Skin epidermis (tissue), 12 donors: ENCODE measurements around the gene LRFN4.

Experiments used
- H3K27ac ChIP-seq, 21 experiments: fragments of 200-600 bp; sonication (generic) in 11 of 21; one replicate each; pipeline ENCODE4 v1.5.0; 2020; ENCODE audit warnings: mild to moderate bottlenecking in 3 of 21, inconsistent platforms in 2 of 21, moderate library complexity in 2 of 21
- H3K4me3 ChIP-seq, 7 experiments: fragments of 200-600 bp; sonication (generic) in 2 of 7; one replicate each; pipeline ENCODE4 v1.5.0; 2020; ENCODE audit warnings: inconsistent platforms in 2 of 7, mild to moderate bottlenecking in 2 of 7, moderate library complexity in 1 of 7

The LRFN4 gene

DNA sequence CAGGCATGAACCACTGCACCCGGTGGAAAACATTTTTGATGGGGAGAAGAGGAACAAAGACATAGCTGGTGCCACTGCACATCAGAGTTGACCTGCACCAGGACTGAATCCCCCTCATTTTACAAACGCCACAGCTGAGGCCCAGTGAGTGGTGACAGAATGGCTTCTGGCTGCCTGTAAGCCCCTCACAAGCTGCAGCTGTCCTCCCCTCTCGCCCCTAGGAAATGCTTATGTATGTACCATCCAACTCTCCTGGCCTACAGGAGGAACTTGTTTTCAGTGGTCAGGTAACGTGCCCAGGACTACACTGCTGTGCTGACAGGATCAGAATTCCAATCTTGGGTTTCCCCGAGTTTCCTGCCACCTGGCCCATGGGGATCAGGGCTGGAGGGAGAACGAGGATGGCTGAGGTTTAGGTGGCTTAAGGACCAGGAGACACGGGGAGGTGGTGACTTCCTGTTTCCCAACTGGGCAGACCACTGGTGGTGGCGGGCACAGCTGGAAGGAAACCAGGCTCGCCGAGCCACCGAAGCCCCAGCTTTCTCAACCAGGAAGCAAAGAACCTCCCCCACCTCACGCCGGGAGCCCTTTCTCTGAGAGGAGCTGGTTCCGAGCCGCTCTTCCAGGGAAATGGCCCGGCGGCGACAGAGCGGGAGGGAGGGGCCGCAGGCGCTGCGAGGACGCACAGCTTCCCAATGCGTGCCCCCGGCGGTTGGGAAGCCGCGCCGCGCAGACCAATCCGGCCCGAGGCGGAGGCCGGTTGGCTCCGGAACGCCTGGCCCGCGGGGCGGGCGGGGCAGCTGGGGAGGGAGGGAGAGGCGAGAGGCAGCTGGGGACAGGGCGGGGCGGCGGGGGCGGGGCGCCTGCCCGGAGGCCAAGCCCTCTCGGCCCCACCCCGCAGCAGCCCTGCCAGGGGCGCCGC lies 1.0 kb upstream of the LRFN4 start:
- Histone ChIP-seq H3K27ac (peak overlapping the region; percentile 23 to 96 (median 88)), H3K4me3 (peak overlapping the region; percentile 46 to 71 (median 67))

DNA sequence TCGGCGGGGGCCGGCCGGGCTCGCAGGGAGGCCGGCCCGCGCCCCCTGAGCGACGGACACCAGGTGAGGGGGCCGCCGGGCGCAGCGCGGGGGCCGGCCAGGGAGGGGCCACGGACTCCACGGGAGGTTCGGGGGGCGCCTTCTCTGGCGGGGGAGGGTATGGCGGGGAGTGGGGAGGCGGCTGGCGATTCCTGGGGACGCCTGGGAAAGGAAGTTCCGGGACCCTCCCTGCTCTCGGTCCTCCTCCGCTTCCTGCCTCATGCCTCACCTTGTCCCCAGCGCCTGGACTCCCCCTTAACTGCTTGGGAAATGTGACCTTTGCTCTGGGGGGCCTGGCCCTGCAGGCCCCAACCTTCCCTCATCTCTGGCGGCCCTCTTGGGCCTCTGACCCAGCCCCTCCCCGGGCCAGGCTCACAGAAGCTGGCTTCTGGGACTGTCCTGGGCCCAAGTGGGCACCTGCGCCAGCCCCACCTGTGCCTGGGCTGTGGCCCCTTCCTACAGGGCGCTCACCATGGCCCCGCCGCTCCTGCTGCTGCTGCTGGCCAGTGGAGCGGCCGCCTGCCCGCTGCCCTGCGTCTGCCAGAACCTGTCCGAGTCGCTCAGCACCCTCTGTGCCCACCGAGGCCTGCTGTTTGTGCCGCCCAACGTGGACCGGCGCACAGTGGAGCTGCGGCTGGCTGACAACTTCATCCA lies 516 bp downstream of the LRFN4 start:
- peak overlapping the region in 17 of 21 experiments; percentile 6 to 92 (median 69) for H3K27ac ChIP-seq

DNA sequence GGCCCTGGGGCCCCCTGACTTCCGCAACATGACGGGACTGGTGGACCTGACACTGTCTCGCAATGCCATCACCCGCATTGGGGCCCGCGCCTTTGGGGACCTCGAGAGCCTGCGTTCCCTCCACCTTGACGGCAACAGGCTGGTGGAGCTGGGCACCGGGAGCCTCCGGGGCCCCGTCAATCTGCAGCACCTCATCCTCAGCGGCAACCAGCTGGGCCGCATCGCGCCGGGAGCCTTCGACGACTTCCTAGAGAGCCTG lies 992 bp downstream of the LRFN4 start:
- Histone ChIP-seq H3K27ac (peak overlapping the region in 4 of 21 experiments; percentile 55 to 78 (median 70)), H3K4me3 (peak overlapping the region in 2 of 7 experiments; percentile 67 to 71)

More for the DNA sequence above, 516 bp downstream of the LRFN4 start:
- H3K4me3 ChIP-seq = peak overlapping the region; percentile 27 to 71 (median 67)

DNA sequence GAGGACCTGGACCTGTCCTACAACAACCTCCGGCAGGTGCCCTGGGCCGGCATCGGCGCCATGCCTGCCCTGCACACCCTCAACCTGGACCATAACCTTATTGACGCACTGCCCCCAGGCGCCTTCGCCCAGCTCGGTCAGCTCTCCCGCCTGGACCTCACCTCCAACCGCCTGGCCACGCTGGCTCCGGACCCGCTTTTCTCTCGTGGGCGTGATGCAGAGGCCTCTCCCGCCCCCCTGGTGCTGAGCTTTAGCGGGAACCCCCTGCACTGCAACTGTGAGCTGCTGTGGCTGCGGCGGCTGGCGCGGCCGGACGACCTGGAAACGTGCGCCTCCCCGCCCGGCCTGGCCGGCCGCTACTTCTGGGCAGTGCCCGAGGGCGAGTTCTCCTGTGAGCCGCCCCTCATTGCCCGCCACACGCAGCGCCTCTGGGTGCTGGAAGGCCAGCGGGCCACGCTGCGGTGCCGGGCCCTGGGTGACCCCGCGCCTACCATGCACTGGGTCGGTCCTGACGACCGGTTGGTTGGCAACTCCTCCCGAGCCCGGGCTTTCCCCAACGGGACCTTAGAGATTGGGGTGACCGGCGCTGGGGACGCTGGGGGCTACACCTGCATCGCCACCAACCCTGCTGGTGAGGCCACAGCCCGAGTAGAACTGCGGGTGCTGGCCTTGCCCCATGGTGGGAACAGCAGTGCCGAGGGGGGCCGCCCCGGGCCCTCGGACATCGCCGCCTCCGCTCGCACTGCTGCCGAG lies 1.5 kb downstream of the LRFN4 start:
- Histone ChIP-seq H3K27ac (no peak overlapping the region), H3K4me3 (no peak overlapping the region)

DNA sequence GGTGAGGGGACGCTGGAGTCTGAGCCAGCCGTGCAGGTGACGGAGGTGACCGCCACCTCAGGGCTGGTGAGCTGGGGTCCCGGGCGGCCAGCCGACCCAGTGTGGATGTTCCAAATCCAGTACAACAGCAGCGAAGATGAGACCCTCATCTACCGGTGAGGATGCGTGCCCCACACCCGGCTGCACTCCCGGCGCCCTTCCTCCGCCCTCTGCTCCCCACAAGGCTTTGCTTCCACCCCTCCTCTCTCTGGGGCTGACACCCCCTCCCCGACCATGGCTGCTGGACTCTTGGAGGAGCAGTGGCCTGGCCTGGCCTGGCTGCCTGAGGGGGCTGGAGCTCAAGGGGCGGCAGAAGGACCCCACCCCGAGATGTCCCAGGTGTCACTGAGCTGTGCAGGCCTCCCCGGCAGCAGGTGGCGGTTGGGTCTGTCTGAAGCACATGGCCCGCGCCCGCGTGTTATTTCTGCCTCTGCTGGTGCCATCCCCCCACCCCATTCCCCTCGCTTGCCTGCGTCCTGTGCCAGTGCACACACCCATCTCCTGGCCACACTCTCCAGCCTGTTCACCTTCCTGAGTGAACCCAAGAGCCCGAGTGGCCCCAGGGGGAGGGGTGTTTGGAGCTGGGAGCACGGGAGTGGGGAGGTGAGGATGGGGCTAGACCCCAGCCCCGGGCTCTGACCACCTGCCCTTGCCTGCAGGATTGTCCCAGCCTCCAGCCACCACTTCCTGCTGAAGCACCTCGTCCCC lies 2.2 kb downstream of the LRFN4 start:
- Histone ChIP-seq H3K27ac (no peak overlapping the region), H3K4me3 (no peak overlapping the region)

DNA sequence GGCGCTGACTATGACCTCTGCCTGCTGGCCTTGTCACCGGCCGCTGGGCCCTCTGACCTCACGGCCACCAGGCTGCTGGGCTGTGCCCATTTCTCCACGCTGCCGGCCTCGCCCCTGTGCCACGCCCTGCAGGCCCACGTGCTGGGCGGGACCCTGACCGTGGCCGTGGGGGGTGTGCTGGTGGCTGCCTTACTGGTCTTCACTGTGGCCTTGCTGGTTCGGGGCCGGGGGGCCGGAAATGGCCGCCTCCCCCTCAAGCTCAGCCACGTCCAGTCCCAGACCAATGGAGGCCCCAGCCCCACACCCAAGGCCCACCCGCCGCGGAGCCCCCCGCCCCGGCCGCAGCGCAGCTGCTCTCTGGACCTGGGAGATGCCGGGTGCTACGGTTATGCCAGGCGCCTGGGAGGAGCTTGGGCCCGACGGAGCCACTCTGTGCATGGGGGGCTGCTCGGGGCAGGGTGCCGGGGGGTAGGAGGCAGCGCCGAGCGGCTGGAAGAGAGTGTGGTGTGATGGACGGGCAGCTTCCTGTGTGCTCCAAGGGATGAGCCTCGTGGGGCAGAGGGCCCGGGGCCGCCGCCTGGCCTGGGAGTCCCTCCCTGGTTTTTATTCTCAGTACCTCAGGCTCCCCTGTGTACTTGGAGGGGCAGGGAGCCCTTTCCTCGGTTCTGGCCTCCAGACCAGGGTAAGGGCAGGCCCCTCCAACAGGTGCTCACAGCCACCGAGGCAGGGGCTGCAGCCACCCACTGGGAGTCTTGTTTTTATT lies 3.0 kb downstream of the LRFN4 start:
- Histone ChIP-seq H3K4me3 (no peak overlapping the region), H3K27ac (no peak overlapping the region)

DNA sequence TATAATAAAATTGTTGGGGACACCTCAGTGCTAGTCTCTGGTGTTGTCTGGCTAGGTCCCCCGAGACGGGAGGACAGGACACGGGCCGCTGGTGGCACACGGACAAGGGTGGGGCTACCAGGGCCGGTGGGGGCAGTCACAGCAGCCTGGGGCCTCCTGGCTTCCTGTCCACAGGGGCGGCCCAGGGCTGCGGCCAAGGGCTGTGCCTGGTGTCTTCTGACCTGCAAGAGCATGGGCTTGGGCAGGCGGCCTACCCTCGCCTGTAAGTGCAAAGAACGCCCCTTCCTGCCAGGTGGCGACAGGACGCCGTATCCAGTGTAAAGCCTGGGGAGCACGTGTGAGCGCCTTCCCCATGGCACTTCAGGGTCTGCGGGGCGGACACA lies 3.6 kb downstream of the LRFN4 start:
- Histone ChIP-seq H3K4me3 (no peak overlapping the region), H3K27ac (no peak overlapping the region)

DNA sequence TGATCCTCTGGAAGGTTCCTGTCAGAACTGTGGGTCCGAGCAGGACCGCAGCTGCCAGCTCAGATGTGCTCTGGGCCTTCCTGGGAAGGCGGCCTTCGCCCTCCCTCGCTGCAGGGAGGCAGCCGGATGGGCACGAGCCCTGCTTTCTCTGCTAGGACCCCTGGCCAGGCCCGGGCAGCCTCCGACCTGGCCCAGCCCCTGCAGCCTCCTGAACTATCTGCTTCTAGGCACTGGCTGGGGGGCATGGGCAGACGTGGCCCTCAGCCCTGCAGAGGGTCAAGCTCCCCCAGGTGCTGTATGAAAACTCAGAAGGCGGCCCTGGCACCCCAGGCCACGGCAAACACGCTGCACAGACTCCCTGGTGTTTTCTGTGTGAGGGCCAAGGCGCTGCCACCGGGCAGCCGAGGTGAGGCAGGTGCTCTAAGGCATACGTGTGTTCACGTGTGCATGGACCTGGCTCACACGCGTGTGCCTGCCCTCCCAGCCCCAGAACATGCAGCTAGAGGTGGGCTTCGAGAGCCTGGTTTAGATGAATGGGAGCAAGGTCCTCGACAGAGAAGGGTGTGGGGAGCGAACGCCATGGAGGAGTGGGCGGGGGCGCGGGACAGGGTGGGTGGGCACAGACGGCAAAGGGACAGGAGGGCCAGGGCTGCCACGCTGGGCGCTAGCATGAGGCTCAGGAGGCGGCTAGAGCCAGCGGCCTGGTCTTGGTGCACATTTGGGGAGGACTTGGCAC lies 4.3 kb downstream of the LRFN4 start:
- Histone ChIP-seq H3K27ac (no peak overlapping the region), H3K4me3 (no peak overlapping the region)

DNA sequence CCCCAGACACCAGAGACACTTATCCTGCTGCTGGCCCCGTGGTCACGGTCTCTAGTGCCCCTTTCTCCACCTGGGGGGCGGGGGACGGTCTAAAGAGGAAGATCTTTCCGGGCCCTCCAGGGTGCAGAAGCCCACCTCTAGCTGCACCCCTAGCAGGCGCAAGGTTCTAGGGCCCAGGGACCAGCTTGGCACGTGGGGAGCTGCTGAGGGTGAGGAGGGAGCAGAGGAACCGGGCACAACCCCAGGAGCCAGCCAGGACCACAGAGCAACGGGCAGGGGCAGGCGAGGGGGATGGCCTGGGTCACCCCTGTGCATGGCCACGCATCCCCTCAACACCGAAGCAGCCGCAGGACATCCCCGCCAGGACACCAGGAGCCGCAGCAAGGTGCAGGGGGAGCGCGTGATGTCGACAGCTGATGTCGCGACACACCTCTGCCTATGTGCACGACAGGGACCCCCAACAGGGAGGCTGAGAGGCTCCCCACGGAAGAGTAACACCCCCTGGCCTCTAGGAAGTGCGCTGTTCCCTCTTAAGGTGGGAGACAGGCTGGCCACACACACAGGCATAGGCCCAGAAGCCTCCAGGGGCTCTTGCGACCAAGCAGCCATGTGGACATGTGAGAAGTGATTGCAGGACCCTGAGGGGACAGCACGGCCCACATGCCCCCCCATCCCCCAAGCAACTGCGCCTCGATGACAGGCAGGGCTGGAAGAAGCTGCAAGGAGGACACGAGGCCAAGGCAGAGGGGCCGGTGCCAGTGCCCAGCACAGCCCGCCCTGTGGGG lies 5.1 kb downstream of the LRFN4 start:
- H3K27ac ChIP-seq = no peak overlapping the region
- H3K4me3 ChIP-seq = no peak overlapping the region

DNA sequence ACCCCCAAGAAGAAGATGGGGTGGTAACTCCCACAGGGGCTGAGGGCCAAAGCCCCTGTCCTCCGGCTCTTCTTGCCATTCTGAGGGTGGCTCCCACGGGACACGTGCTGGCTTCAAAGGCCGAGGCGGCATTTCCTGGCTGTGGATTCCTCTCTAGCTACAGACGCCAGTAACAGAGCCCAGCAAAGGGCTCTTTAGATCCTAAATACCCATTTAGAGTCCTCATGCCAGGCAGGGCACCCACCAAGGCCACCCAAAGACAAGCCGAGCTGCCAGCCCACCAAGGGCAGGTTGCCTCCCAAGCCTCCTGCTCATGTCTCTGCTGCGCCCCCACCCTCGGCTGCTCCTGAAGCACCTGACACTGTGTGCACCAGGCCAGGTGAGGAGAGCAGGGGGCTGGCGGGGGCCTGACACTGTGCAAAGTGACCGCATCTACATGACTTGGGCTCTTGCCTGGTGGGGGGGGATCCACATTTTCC lies 5.7 kb downstream of the LRFN4 start:
- Histone ChIP-seq H3K4me3 (no peak overlapping the region), H3K27ac (no peak overlapping the region)

DNA sequence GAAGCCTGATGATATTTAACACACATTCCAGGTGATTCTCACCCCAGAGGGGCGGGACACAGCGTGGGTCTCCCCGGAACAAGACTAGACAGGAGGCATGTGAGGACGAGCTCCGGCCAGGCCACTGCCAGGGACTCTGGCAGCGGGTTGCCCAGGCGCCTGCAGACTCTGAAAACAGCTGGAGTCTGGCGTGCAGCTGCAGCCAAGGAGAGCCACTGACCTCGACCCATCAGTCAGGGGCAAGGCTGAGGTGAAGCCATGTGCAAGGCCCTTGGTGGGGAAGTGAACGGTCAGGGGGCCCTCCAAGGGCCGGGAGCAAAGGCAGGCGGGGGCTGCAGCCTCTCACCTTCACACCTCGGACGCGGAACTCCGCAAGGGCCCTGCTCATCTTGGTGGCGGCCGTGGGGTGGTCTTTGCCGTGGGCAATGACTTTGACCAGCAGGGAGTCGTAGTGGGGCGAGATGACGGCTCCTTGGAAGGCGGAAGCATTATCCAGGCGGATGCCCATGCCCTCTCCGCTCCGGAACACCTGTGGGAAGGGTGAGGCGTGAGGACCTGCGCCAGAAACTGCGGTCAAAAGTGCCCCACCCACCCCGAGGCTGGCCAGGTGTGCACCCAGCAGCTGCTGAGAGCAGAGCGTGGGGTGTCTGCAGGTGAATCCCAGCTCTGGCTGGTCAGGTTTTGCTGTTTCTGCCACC lies 6.7 kb downstream of the LRFN4 start:
- Histone ChIP-seq H3K27ac (peak overlapping the region in 2 of 21 experiments; percentile 26 to 31), H3K4me3 (no peak overlapping the region)

DNA sequence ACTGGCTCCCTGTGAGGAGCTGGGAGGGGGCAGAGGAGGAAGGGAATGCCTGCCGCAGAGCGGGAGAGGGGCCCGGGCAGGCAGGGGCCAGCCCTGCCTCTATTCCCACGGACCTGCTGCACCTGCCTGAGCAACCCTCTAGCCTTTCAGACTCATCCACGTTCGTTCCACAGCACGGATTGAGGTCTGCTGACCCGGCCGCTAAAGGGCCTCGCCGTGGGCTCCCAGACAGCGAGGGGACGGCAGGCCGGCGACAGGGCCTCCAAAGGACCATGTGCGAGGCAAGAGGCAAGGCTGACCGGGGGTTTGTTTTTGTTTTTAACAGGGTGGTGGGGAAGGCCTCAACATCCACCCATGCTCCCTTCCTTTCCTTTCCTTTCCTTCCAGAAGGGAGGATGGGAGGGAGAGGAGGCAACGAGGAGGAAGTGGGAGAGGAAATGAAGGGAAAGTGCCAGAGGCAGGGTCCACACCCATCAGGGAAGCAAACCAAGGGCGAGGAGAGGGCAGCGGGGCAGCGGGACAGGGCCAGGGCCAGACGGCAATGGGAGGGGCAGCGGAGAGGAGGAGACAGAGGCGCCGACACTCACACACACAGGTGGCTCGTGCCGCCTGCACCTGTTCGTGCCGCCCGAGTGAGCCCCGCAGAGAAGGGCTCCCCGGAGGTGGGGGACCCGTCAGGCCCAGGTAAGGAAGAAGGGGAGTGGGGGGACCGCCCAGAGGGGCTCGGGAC lies 7.5 kb downstream of the LRFN4 start:
- H3K4me3 ChIP-seq = no peak overlapping the region
- peak overlapping the region in 2 of 21 experiments; percentile 26 to 31 for H3K27ac ChIP-seq

DNA sequence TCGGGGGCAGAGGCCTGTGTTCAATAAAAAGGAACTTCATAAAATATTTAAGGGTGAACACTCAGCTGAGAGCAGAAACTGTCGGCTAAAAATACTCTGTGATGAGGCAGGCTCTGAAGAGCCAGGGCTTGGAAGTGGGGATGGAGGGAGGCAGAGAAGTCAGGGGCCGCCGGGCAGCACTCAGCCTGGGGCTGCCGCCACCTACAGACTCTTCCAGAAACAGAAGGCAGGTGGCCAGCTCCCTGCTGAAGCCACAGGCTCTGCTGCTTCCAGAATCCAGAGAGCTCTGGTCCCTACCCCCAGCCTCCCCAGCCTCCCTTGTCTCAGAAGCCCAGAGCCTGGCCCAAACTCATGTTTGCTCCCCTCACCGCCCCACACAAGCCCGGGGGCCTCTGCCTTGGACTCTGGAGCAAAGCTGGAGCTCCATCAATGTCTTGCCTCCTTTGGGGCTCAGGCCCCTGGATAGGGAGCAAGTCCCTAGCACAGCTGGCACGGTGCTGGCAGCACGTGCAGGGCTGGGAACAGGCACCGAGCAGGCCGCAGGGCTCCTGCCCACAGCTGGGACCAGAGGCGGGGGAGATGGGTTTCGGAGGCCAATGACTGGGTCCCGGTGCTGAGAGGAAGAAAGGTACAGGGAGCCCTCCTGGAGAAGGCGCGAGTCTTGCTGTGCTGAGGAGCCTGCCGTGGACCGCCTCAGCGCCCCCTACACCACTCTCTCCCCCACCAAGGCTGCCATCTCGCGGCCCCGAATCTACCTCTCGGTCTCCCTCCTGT lies 8.2 kb downstream of the LRFN4 start:
- no peak overlapping the region for H3K27ac ChIP-seq
- H3K4me3 ChIP-seq = no peak overlapping the region

DNA sequence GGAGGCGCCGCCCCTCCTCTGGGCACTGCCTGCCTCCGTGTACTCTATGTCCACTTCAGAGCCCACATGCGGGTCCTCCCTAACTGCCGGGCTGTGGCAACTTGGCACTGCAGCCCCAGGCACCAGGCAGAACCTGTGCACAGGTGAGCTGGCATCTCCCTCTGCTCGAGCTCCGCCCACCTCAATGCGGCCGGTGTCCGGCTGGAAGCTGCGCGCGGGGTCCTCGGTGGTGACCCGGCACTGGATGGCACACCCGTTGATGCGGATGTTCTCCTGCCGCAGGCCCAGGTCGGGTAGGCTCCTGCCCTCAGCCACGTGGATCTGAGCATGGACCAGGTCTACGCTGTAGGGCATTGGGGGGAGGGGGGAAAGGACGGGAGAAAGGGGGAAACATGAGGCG lies 9.1 kb downstream of the LRFN4 start:
- Histone ChIP-seq H3K27ac (no peak overlapping the region), H3K4me3 (no peak overlapping the region)

DNA sequence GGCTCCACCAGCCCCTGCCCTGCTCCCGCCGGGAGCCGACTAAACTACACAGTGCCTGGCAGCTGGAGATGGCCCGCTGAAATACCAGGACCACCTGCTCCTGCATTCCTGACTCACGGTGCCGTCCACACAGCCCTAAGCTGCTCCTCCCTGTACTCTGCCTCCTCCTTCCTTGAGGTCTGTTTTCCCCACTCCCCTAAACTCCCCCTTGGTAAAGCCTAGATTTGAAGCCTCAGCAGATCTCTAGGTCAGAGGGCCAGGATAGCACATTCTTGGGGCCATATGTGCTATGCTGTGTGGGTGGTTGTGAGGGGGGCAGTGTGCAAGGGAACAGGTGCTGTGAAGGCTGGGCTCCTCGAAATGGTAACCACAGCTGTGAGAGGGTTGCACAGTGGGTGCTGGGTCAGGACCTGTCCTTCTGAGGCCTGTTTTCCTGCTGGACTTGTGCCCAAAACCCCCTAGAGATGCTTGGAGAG lies 9.7 kb downstream of the LRFN4 start:
- no peak overlapping the region for H3K27ac ChIP-seq

More for the DNA sequence above, 9.7 kb downstream of the LRFN4 start:
- no peak overlapping the region for H3K4me3 ChIP-seq
